Measurements from ENCODE around the gene TSPYL1.

TSPYL1 gene

DNA sequence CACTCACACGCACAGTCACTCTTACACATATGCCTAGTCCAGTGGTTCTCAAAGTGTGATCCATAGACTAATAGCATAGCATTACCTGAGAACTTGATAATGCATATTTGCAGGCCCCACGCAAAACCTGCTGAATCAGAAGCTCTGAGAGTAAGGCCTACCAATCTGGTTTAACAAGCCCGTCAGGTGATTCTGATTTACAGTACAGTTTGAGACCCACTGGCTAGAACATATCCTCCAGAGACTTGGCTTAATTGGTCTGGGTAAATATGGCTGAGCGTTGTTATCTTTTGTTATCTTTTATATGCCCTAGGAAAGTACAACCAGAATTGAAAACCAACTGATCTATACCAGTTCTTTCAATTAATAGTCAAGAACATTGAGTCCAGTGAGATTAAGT is 35.4 kb downstream of the TSPYL1 start:
- TF ChIP-seq, protein P1, sequence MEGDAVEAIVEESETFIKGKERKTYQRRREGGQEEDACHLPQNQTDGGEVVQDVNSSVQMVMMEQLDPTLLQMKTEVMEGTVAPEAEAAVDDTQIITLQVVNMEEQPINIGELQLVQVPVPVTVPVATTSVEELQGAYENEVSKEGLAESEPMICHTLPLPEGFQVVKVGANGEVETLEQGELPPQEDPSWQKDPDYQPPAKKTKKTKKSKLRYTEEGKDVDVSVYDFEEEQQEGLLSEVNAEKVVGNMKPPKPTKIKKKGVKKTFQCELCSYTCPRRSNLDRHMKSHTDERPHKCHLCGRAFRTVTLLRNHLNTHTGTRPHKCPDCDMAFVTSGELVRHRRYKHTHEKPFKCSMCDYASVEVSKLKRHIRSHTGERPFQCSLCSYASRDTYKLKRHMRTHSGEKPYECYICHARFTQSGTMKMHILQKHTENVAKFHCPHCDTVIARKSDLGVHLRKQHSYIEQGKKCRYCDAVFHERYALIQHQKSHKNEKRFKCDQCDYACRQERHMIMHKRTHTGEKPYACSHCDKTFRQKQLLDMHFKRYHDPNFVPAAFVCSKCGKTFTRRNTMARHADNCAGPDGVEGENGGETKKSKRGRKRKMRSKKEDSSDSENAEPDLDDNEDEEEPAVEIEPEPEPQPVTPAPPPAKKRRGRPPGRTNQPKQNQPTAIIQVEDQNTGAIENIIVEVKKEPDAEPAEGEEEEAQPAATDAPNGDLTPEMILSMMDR (IDR thresholded peaks at IDR 0.05): no peak

DNA sequence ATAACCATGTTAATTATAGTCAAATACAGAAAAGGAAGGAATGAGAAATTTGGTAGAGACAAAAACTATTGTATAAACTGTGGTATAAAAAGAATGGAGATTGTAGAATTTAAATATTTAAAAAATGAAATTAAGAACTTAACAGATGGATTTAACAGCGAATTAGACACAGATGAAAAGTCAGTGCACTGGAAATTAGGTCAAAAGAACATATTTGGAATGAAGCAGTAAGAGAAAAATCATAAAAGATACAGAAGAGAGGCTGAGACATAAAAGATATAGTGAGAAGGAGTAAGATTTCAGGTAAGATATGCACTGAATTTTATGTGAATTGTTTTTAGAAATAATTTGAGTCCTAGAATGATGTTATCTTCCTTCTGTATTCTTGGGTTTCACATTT is 39.9 kb downstream of the TSPYL1 start:
- TF ChIP-seq, protein P1 (IDR thresholded peaks at IDR 0.05): no peak

DNA sequence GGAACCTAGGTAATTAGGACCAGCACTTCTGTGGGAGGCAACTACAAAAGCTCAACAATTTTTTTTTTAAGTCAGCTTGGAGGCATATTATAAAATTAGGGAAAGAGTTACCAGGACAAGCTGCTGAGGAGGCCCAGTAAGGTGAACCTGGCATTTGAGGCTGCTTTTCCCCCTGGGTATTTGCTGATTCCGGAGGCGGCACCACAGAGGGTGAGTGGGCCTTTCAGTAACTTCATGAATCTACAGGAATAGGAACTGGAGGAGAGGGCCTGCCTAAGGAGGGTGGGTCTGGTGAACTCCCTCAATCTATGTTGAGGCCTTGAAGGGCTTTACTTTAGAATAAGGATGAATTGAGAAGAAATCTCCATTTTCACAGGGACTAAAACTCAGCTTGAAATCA is 40.5 kb downstream of the TSPYL1 start:
- TF ChIP-seq, protein P1 (IDR thresholded peaks at IDR 0.05): no peak

DNA sequence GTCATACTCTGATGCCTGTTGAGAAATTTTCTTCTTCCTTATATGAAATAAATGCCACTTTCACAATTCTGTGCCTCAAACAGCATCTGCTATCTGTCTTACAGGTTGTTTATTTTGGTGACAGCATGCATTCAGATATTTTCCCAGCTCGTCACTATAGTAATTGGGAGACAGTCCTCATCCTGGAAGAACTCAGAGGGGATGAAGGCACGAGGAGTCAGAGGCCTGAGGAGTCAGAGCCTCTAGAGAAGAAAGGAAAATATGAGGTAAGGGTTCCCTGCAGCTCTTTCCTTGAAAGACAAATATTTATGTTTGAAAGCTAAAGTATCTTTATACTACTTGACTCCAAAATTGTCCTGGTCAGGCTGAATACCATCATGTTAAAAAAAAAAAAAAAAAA is 41.6 kb downstream of the TSPYL1 start:
- TF ChIP-seq, protein P1 (IDR thresholded peaks at IDR 0.05): no peak

DNA sequence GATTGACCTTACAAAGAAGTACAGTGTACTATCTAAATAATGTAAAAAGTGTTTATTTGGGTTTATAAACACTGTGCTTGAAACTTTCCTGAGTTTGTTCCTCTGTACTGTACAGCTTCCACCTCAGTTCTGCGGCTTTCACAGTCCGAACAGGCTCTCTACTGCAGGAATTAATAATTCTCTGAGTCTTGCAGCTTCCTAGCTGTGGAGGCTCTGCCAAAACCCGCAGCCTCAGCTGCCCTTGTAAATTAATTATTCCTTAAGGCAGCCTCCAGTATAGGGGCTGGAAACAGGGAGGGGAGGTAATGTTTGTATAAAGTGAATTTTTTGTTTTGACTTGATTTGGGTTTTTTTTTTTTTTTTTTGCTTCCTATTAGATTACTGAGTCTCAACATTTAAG is 45.0 kb downstream of the TSPYL1 start:
- TF ChIP-seq, protein P1 (IDR thresholded peaks at IDR 0.05): no peak

DNA sequence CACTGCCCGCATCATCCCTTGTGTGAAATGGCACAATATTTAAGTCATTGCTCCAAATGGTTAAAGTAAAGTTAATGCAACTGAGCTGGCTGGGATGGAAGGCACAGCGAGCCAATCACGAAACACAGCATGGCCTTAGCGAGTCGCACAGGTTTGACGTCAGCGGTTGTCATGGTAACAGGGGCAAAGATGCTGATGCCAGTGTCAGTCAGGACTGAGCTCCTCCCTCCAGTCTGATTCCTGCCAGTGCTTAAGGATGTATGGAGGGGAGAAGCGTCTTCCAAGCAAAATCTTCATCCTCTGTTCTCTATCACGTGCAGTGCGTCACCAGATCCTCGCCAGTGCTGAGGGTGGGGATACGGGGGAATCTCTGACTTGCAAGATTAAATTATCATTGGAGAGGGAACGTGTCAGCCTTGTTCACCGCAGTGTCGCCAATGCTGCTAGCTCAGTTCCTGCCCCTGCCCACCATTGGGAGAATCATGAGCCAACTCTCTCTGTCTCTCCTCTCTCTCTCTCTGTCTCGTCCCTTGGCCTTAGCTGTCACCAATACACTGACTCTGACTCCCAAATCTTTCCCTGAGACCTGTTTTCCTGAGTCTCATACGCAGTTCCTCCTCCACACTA is 50.3 kb downstream of the TSPYL1 start:
- TF ChIP-seq, protein P1 (IDR thresholded peaks at IDR 0.05): no peak

Data from LNCAP (cell line).